Type B pancreatic cell (in vitro differentiated cells): ENCODE results near the gene CRADD. TPM values are rescaled to one million over a fixed set of nuclear protein-coding genes. Genes with fewer than 3 reads are reported as not detected.
"Not testable (repeated sequence)": the region's sequence is repeated elsewhere in the genome, so short reads cannot be mapped to it uniquely, and the experiment has no call there.

Source experiments
- DNase-seq: peaks from one replicate; pipeline ENCODE4 v3.0.0; 2021; ENCODE audit warnings: mixed read lengths; ENCODE audit not compliant: unreplicated experiment; ENCODE audit errors: extremely low spot score
- H3K27ac Mint-ChIP-seq: 2 replicates; pipeline ENCODE4 v1.8.0; 2021; ENCODE audit warnings: mild to moderate bottlenecking, mixed read lengths
- H3K27me3 Mint-ChIP-seq: 2 replicates; pipeline ENCODE4 v1.8.0; 2021; ENCODE audit warnings: mixed read lengths
- H3K36me3 Mint-ChIP-seq: 2 replicates; pipeline ENCODE4 v1.8.0; 2021; ENCODE audit warnings: mixed read lengths
- H3K4me1 Mint-ChIP-seq: one replicate; pipeline ENCODE4 v1.8.0; 2021; ENCODE audit warnings: mixed read lengths; ENCODE audit not compliant: unreplicated experiment
- H3K4me3 Mint-ChIP-seq: 2 replicates; pipeline ENCODE4 v1.8.0; 2021; ENCODE audit warnings: mild to moderate bottlenecking, mixed read lengths
- H3K9me3 Mint-ChIP-seq: 2 replicates; pipeline ENCODE4 v1.8.0; 2021; ENCODE audit warnings: mixed read lengths
- CTCF ChIP-seq: fragments of 200-600 bp; sonication (generic); conservative IDR thresholded peaks from 2 replicates; pipeline ENCODE4 v1.5.0; 2021; ENCODE audit warnings: antibody characterized with exemption, mild to moderate bottlenecking
- total RNA-seq: library from RNA; stranded (reverse); gene quantifications from 2 replicates; pipeline ENCODE4 v1.2.1, GENCODE V29; 2021; ENCODE audit warnings: low replicate concordance

Gene CRADD
- total RNA-seq, 1 donor from 2014 or later, result 8.1 TPM

DNA sequence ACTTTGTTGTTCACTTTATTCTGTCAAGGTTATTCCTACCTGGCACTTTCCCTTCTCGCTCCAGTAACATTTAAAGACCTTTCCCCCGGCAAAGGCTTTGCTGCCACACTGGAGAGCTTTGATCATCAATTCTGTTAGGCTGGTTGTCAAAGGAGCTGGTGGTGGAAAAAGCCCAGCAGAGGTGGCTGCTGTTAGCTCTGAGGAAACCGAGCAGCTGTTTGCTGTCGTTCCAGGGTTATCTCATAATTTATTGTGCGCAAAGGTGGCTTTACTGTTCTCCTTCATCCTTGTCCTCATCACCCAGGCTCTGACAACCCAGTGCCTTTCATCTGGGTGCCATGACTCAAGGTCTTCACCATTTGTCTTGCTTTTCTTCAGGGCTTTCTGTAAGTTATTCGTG is 38.2 kb upstream of the CRADD start:
- no peak overlapping the region for H3K27ac Mint-ChIP-seq
- H3K4me3 Mint-ChIP-seq, result no peak overlapping the region
- H3K4me1 Mint-ChIP-seq, result peaks cover 9% of the 10 kb centered on the region
- H3K27me3 Mint-ChIP-seq, result peaks cover 20% of the 10 kb centered on the region
- no peaks in the 10 kb centered on the region for H3K9me3 Mint-ChIP-seq
- no peak for TF ChIP-seq CTCF
- DNase-seq, result no peak
- H3K36me3 Mint-ChIP-seq, result no peaks in the 10 kb centered on the region

DNA sequence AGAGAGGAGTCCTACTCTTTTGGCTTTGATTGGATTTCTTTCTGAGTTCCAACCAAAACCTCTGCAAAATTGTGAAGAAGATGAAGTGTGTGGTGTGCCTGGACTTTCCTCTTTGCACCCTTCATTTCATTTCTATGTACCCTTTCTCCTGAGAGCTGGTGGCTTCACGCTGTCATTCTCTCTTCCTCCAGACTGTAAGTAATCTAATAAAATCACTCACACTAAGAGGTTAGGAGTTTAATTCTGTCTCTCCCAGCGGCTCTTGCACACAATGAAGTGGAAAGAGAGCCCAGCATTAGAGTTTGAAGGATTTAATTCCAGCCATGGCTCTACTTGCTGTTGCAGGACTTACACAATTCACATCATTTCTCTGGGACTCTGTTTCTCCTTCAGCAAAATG is 37.8 kb upstream of the CRADD start:
- Mint-ChIP-seq H3K27ac (no peak overlapping the region), H3K4me1 (peaks cover 9% of the 10 kb centered on the region), H3K36me3 (no peaks in the 10 kb centered on the region), H3K4me3 (no peak overlapping the region), H3K27me3 (peaks cover 22% of the 10 kb centered on the region), H3K9me3 (no peaks in the 10 kb centered on the region)
- DNase-seq, result no peak
- no peak for TF ChIP-seq CTCF

DNA sequence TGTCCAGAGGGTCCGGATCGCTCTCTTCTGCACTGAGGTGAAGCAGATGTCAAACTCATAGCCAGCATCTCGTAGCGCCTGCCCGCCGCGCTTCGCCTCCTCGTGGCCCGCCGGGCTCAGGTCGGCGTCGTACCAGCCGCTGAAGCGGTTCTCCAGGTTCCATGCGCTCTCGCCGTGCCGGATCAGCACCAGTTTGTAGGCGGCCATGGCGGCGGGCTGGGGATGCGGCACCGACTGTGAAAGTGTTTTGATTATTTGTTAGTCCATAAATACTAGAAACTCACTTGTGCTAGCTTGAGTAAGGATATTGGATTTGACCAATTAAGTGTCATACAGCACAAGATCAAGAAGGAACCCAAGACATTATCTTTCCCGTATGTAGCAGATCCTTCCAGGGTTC is 35.8 kb upstream of the CRADD start:
- H3K9me3 Mint-ChIP-seq, H3K36me3 Mint-ChIP-seq, DNase-seq, H3K4me3 Mint-ChIP-seq, H3K4me1 Mint-ChIP-seq, H3K27ac Mint-ChIP-seq: not testable (repeated sequence)
- H3K27me3 Mint-ChIP-seq, result peaks cover 25% of the 10 kb centered on the region

- no peak for DNase-seq
- no peak overlapping the region for H3K4me3 Mint-ChIP-seq
- TF ChIP-seq CTCF, result no peak
- H3K27ac Mint-ChIP-seq, result no peak overlapping the region
- peaks cover 21% of the 10 kb centered on the region for H3K27me3 Mint-ChIP-seq
- no peaks in the 10 kb centered on the region for H3K9me3 Mint-ChIP-seq
- no peaks in the 10 kb centered on the region for H3K36me3 Mint-ChIP-seq
- peaks cover 9% of the 10 kb centered on the region for H3K4me1 Mint-ChIP-seq
Observed at GRCh38 chr12:93642751-93643150, 34.4 kb upstream of the CRADD start.

DNA sequence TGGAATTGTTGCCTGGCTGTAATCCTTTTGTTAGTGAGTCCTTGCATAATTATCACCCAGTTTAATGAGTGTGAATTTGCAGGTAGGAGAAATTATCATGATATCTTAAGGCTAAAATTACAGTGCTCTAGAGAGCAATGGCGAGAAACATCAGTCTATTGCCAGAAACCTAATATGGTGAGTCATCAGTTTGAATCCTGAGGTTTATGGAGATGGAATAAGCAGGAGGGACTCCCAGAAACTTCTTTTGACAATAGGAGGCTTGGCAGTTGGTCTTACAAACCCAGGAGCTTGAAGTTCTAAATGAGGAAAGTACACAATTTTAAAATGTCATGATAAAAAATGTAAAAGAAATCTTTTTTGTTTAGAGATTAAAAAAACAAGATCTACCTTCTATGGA is 31.5 kb upstream of the CRADD start:
- Mint-ChIP-seq H3K9me3 (no peaks in the 10 kb centered on the region), H3K4me1 (no peaks in the 10 kb centered on the region), H3K27ac (no peak overlapping the region), H3K4me3 (no peak overlapping the region), H3K36me3 (no peaks in the 10 kb centered on the region), H3K27me3 (peaks cover 13% of the 10 kb centered on the region)
- DNase-seq, result no peak
- TF ChIP-seq CTCF, result no peak

DNA sequence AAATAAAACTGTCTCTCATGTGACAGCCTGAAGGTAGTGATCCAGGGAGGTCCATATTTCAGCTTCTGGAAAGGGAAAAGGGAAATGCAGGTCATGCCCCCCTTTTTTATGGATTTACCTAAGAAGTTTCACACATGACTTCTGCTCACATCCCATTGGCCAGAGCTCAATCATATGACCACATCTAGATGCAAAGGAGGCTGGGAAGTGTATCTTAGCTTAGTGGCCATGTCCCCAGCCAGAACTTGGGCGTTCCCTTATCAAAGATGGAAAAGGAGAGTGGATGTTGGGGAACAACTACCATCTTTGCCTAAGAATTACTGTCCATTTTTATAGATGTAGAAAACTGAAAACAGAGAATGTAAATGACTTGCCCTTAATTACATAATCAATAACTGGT is 26.5 kb upstream of the CRADD start:
- Mint-ChIP-seq H3K27ac (no peak overlapping the region), H3K4me1 (no peaks in the 10 kb centered on the region), H3K36me3 (no peaks in the 10 kb centered on the region), H3K4me3 (no peak overlapping the region), H3K9me3 (no peaks in the 10 kb centered on the region), H3K27me3 (peaks cover 17% of the 10 kb centered on the region)
- DNase-seq, result no peak
- TF ChIP-seq CTCF, result no peak
